GM12873 (cell line): ENCODE data around the gene TPI1.

Experiments
- CTCF ChIP-seq: IDR thresholded peaks from 2 replicates; pipeline ENCODE4 v1.5.1; 2012; ENCODE audit warnings: low read depth, mild to moderate bottlenecking, moderate library complexity, low read length, control low read depth; ENCODE audit not compliant: insufficient read depth; ENCODE audit errors: missing control alignments

Gene TPI1

GRCh38 chr12:6860116-6860515 is 7.2 kb upstream of the TPI1 start:
- no peak for TF ChIP-seq CTCF

GRCh38 chr12:6860942-6861341 is 6.4 kb upstream of the TPI1 start:
- TF ChIP-seq CTCF = no peak

- TF ChIP-seq CTCF = no peak
Observed at GRCh38 chr12:6861391-6861790, 5.9 kb upstream of the TPI1 start.

- no peak for TF ChIP-seq CTCF
Observed at GRCh38 chr12:6863033-6863432, 4.3 kb upstream of the TPI1 start.

- no peak for TF ChIP-seq CTCF
Observed at GRCh38 chr12:6863586-6864321, 3.6 kb upstream of the TPI1 start.

- no peak for TF ChIP-seq CTCF
Observed at GRCh38 chr12:6866163-6866919, 990 bp upstream of the TPI1 start.

- no peak for TF ChIP-seq CTCF
Observed at GRCh38 chr12:6866920-6867412, 365 bp upstream of the TPI1 start.
